A549 (cell line): ENCODE data around the gene ALPG. TPM values are rescaled to one million over a fixed set of nuclear protein-coding genes. Genes with fewer than 3 reads are reported as not detected.
"Not testable (repeated sequence)": the region's sequence is repeated elsewhere in the genome, so short reads cannot be mapped to it uniquely, and the experiment has no call there.

Experiments used
- ATAC-seq, 2 experiments: fragments of 200-7000 bp in 1 of 2; fragments of >200 bp in 1 of 2; cut with Nextera tagmentation in 1 of 2; cut with Tn5 transposase in 1 of 2; 3 replicates each; pipeline versions ENCODE4 v1.8.0 to v1.9.1; 2018 to 2020; ENCODE audit warnings: mild to moderate bottlenecking in 1 of 2, moderate library complexity in 1 of 2
- CTCF ChIA-PET: fragments of 300-600 bp; sonication (Branson Sonifier 250); formaldehyde crosslinking; extraction: SDS; loops from one replicate; lab custom pipeline; 2021; ENCODE audit warnings: antibody characterized with exemption, inconsistent platforms; lab: Yijun Ruan, JAX
- POLR2A ChIA-PET: fragments of 350-600 bp; formaldehyde crosslinking; extraction: SDS; loops from one replicate; lab custom pipeline; 2021; ENCODE audit warnings: antibody characterized with exemption, inconsistent platforms; lab: Yijun Ruan, JAX
- DNase-seq, 2 experiments: peaks; one replicate each; pipeline versions ENCODE4 v3.0.0 to v3.0.0-alpha.2; 2011 to 2016; ENCODE audit warnings: low read depth in 1 of 2, low spot score in 1 of 2
- FAIRE-seq: peaks from 2 replicates; lab custom pipeline; 2011; peaks lifted over from hg19 to GRCh38; lab: Jason Lieb, UNC
- H3K27ac ChIP-seq, 2 experiments: fragments of >200 bp; sonication (Bioruptor Twin); formaldehyde crosslinking; 3 replicates each; pipeline ENCODE4 v1.5.1; 2016 to 2017
- H3K4me1 ChIP-seq: fragments of >200 bp; sonication (Bioruptor Twin); formaldehyde crosslinking; 3 replicates; pipeline ENCODE4 v1.6.1; 2016
- H3K4me2 ChIP-seq: fragments of >200 bp; sonication (Bioruptor Twin); formaldehyde crosslinking; 3 replicates; pipeline ENCODE4 v1.6.1; 2016
- H3K4me3 ChIP-seq: fragments of >200 bp; sonication (Bioruptor Twin); formaldehyde crosslinking; 3 replicates; pipeline ENCODE4 v1.5.1; 2016
- H3K9me3 ChIP-seq: fragments of >200 bp; sonication (Bioruptor Twin); formaldehyde crosslinking; 3 replicates; pipeline ENCODE4 v1.6.1; 2016
- BHLHE40 ChIP-seq: IDR thresholded peaks from 2 replicates; pipeline ENCODE4 v1.6.1; 2012; ENCODE audit warnings: low read depth, low read length, inconsistent platforms
- CBX8 ChIP-seq: fragments of 200-600 bp; sonication (generic); IDR thresholded peaks from 2 replicates; pipeline ENCODE4 v1.6.1; 2016
- CHD2 ChIP-seq: fragments of 150-350 bp; IDR thresholded peaks from 2 replicates; pipeline ENCODE4 v1.6.1; 2014; ENCODE audit warnings: low read length; ENCODE audit not compliant: partially characterized antibody
- E2F6 ChIP-seq: IDR thresholded peaks from 2 replicates; pipeline ENCODE4 v1.6.1; 2012; ENCODE audit warnings: low read depth, borderline replicate concordance
- EHF ChIP-seq: fragments of 250-450 bp; sonication (Bioruptor Pico); IDR thresholded peaks from 2 replicates; pipeline ENCODE4 v1.5.0; 2020; ENCODE audit warnings: mild to moderate bottlenecking
- ELK1 ChIP-seq: fragments of 150-350 bp; IDR thresholded peaks from 2 replicates; pipeline ENCODE4 v1.6.1; 2014; ENCODE audit warnings: low read depth, mild to moderate bottlenecking, low read length
- ESRRA ChIP-seq: fragments of 150-350 bp; IDR thresholded peaks from 2 replicates; pipeline ENCODE4 v1.6.1; 2014; ENCODE audit warnings: mild to moderate bottlenecking, low read length, borderline replicate concordance
- HOXB13 ChIP-seq: fragments of 250-450 bp; sonication (Bioruptor Pico); IDR thresholded peaks from 2 replicates; pipeline ENCODE4 v1.5.0; 2020; ENCODE audit warnings: low read depth, mild to moderate bottlenecking, moderate library complexity
- JUN ChIP-seq, 2 experiments: fragments of >200 bp; sonication (Bioruptor Twin); formaldehyde crosslinking; IDR thresholded peaks; 2 replicates in 1 of 2; 3 replicates in 1 of 2; pipeline ENCODE4 v1.6.1; 2016 to 2017
- MAZ ChIP-seq: fragments of 150-350 bp; IDR thresholded peaks from 2 replicates; pipeline ENCODE4 v1.6.1; 2014; ENCODE audit warnings: antibody characterized with exemption, low read depth, low read length, borderline replicate concordance
- NFE2L2 ChIP-seq: fragments of 150-350 bp; conservative IDR thresholded peaks from 2 replicates; pipeline ENCODE4 v1.6.1; 2014; ENCODE audit warnings: low read length
- WGBS: methylation state at CpG from one replicate; pipeline ENCODE4 v1.1.6; 2017; ENCODE audit errors: missing lambda C conversion rate; 5-methylcytosine and 5-hydroxymethylcytosine counted together
- polyA plus RNA-seq, 4 experiments: library from polyadenylated mRNA; depleted of rRNA in 3 of 4; stranded (reverse); fragments of >200 nt; fragmentation: RNase III in 1 of 4; extraction: RNeasy Plus Mini Kit Qiagen cat#74134 plus additional on column Dnase treatment in 1 of 4; gene quantifications; 2 replicates in 3 of 4; 3 replicates in 1 of 4; pipeline ENCODE4 v1.2.3, GENCODE V29; 2011 to 2017
- TF ChIP-seq, protein P1 (sequence below): fragments of >200 bp; sonication (Bioruptor Twin); formaldehyde crosslinking; IDR thresholded peaks from 3 replicates; pipeline ENCODE4 v1.5.1; 2016
- TF ChIP-seq, protein P2 (sequence below): IDR thresholded peaks from 2 replicates; pipeline ENCODE4 v1.6.1; 2012
- TF ChIP-seq, protein P3 (sequence below): fragments of 200-600 bp; sonication (generic); IDR thresholded peaks from 2 replicates; pipeline ENCODE4 v1.6.1; 2016; ENCODE audit warnings: antibody characterized with exemption, mild to moderate bottlenecking, moderate library complexity

The ALPG gene
- polyA plus RNA-seq, 2 of the 4 experiments (the other 2 are of a cell fraction): 0.04 to 0.18 TPM

DNA sequence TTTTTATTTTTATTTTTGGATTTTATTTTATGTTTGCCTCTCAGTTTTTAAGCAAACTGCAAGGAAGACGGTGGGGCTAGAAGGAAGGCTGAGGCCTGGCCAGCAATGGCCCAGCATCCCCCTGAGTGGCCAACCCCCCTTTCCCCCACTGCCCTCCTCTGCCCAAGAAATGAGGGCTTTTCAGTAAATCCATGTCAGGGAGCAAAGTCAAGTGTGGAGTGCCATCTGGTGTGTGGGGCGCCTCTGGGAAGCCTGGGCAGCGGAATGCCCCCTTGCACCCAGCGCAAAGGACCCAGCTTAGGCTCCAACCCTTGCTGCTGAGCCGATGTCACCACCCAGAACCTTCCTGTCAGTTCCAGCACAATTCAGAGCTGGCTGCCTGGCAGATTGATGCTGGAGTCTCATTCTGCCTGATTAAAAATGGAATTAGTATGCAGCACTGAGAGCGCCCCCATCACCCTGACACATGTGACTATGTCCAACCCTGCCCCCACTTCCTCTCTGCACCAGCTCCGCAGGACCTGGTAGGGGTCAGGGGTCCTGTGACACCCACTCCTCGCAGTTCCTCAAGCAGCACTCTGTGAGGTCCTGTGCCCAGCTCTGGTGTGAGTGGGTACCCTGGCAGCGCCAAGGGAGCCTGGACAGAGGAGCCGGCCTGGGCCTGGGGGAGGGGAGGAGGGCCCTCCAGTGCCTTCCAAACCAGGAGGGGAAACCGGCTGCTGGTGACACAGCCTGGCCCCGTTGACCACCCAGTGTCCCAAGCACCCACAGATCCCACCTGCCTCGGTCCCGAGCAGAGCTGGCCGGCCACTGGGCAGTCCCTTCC, 37.3 kb upstream of the ALPG start (continued):
- TF ChIP-seq, protein P1, sequence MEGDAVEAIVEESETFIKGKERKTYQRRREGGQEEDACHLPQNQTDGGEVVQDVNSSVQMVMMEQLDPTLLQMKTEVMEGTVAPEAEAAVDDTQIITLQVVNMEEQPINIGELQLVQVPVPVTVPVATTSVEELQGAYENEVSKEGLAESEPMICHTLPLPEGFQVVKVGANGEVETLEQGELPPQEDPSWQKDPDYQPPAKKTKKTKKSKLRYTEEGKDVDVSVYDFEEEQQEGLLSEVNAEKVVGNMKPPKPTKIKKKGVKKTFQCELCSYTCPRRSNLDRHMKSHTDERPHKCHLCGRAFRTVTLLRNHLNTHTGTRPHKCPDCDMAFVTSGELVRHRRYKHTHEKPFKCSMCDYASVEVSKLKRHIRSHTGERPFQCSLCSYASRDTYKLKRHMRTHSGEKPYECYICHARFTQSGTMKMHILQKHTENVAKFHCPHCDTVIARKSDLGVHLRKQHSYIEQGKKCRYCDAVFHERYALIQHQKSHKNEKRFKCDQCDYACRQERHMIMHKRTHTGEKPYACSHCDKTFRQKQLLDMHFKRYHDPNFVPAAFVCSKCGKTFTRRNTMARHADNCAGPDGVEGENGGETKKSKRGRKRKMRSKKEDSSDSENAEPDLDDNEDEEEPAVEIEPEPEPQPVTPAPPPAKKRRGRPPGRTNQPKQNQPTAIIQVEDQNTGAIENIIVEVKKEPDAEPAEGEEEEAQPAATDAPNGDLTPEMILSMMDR: no peak
- no peak for TF ChIP-seq EHF (CRISPR knock-in tag)
- TF ChIP-seq MAZ: no peak
- no peak for TF ChIP-seq CBX8
- TF ChIP-seq BHLHE40: no peak
- TF ChIP-seq E2F6: no peak
- no peak for TF ChIP-seq ESRRA
- TF ChIP-seq HOXB13 (CRISPR knock-in tag): no peak
- TF ChIP-seq ELK1: no peak

DNA sequence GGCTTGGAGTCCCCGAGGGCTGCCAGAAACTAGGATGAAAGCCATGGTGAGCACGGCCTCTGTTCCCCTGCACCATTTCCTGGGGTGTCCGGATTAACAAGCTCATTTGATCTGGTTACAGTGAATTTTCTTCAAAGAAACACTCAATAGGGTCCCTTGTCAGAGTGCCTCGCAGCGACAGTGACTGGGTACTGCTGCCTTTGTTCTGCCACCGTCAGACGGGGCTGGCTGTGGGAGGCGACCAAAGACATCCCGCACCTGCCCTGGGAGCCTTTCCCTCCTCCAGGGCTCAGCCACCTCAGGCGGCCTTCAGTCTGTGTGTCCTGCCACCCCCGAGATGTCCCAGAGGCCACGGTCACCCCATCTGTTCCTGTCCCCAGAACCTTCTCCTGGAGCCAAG, 36.6 kb upstream of the ALPG start:
- H3K9me3 ChIP-seq, H3K4me2 ChIP-seq, H3K27ac ChIP-seq, H3K4me3 ChIP-seq, FAIRE-seq, ATAC-seq, DNase-seq, POLR2A ChIA-PET: not testable (repeated sequence)
- H3K4me1 ChIP-seq: peaks cover 16% of the 10 kb centered on the region; the same call in 2 of the 3 replicates
- CTCF ChIA-PET: interaction anchor here (0.7 kb wide), 1 partner anchor 16 kb away, joined by 3 read pairs; no protein-coding TSS in a partner anchor
- 64% methylated on average over 9 of the region's 12 CpGs for WGBS

GRCh38 chr2:232372231-232373208, 34.1 kb upstream of the ALPG start:
- ChIA-PET CTCF (interaction anchor here (0.5 to 1.5 kb wide), 7 partner anchors 32 to 637 kb away, joined by 3 to 4 read pairs (median 3); no protein-coding TSS in a partner anchor), POLR2A (no interaction called here)
- no peak for ATAC-seq
- DNase-seq: no peak
- no peak for TF ChIP-seq E2F6
- no peak for TF ChIP-seq NFE2L2
- TF ChIP-seq, protein P2, sequence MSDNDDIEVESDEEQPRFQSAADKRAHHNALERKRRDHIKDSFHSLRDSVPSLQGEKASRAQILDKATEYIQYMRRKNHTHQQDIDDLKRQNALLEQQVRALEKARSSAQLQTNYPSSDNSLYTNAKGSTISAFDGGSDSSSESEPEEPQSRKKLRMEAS: no peak
- TF ChIP-seq, protein P1: no peak
- no peak for TF ChIP-seq JUN (IDR thresholded peaks at IDR 0.05)
- TF ChIP-seq CHD2: no peak
- TF ChIP-seq, protein P3, sequence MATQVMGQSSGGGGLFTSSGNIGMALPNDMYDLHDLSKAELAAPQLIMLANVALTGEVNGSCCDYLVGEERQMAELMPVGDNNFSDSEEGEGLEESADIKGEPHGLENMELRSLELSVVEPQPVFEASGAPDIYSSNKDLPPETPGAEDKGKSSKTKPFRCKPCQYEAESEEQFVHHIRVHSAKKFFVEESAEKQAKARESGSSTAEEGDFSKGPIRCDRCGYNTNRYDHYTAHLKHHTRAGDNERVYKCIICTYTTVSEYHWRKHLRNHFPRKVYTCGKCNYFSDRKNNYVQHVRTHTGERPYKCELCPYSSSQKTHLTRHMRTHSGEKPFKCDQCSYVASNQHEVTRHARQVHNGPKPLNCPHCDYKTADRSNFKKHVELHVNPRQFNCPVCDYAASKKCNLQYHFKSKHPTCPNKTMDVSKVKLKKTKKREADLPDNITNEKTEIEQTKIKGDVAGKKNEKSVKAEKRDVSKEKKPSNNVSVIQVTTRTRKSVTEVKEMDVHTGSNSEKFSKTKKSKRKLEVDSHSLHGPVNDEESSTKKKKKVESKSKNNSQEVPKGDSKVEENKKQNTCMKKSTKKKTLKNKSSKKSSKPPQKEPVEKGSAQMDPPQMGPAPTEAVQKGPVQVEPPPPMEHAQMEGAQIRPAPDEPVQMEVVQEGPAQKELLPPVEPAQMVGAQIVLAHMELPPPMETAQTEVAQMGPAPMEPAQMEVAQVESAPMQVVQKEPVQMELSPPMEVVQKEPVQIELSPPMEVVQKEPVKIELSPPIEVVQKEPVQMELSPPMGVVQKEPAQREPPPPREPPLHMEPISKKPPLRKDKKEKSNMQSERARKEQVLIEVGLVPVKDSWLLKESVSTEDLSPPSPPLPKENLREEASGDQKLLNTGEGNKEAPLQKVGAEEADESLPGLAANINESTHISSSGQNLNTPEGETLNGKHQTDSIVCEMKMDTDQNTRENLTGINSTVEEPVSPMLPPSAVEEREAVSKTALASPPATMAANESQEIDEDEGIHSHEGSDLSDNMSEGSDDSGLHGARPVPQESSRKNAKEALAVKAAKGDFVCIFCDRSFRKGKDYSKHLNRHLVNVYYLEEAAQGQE: no peak
- 77% methylated on average over 18 of the region's 18 CpGs for WGBS
- H3K4me2 ChIP-seq: no peak overlapping the region
- no peak for FAIRE-seq
- H3K27ac ChIP-seq: no peak overlapping the region
- peaks cover 12% of the 10 kb centered on the region; the same call in 1 of the 3 replicates for H3K4me1 ChIP-seq
- H3K9me3 ChIP-seq: no peaks in the 10 kb centered on the region
- no peak overlapping the region for H3K4me3 ChIP-seq
